Glutamatergic neuron (in vitro differentiated cells): ENCODE measurements around the gene SLC49A3. TPM values are rescaled to one million over a fixed set of nuclear protein-coding genes. Genes with fewer than 3 reads are reported as not detected.
A peak's percentile ranks its signal among the peaks of the same experiment; 100 is the strongest.

Experiments used
- DNase-seq: peaks from one replicate; pipeline ENCODE4 v3.0.0; 2022
- H3K27ac Mint-ChIP-seq: one replicate; pipeline ENCODE4 v1.8.0; 2020; ENCODE audit warnings: mild to moderate bottlenecking, mixed read lengths, inconsistent platforms; ENCODE audit not compliant: unreplicated experiment
- H3K27me3 Mint-ChIP-seq: one replicate; pipeline ENCODE4 v1.8.0; 2020; ENCODE audit warnings: mild to moderate bottlenecking, moderate library complexity, mixed read lengths, inconsistent platforms; ENCODE audit not compliant: unreplicated experiment
- H3K36me3 Mint-ChIP-seq: one replicate; pipeline ENCODE4 v1.8.0; 2020; ENCODE audit warnings: mild to moderate bottlenecking, mixed read lengths, inconsistent platforms; ENCODE audit not compliant: unreplicated experiment
- H3K4me1 Mint-ChIP-seq: one replicate; pipeline ENCODE4 v1.8.0; 2020; ENCODE audit warnings: mild to moderate bottlenecking, low read depth, mixed read lengths, inconsistent platforms; ENCODE audit not compliant: unreplicated experiment
- H3K4me3 Mint-ChIP-seq: one replicate; pipeline ENCODE4 v1.8.0; 2020; ENCODE audit warnings: mild to moderate bottlenecking, mixed read lengths, inconsistent platforms; ENCODE audit not compliant: unreplicated experiment
- H3K9me3 Mint-ChIP-seq: one replicate; pipeline ENCODE4 v1.8.0; 2020; ENCODE audit warnings: mild to moderate bottlenecking, moderate library complexity, mixed read lengths, inconsistent platforms; ENCODE audit not compliant: unreplicated experiment
- total RNA-seq: library from RNA; stranded (reverse); fragmentation: NEBNext Ultra II Directional; extraction: Animal tissue kit (Norgen Biotek cat#: 25700); gene quantifications from one replicate; pipeline ENCODE4 v1.2.1, GENCODE V29; 2021; ENCODE audit not compliant: unreplicated experiment
- TF ChIP-seq, protein P1 (sequence below): fragments of 200-600 bp; sonication (generic); IDR thresholded peaks from one replicate; pipeline ENCODE4 v1.5.0; 2021; ENCODE audit not compliant: partially characterized antibody, unreplicated experiment

Gene SLC49A3
- total RNA-seq, 1 donor from 2014 or later = not detected

DNA sequence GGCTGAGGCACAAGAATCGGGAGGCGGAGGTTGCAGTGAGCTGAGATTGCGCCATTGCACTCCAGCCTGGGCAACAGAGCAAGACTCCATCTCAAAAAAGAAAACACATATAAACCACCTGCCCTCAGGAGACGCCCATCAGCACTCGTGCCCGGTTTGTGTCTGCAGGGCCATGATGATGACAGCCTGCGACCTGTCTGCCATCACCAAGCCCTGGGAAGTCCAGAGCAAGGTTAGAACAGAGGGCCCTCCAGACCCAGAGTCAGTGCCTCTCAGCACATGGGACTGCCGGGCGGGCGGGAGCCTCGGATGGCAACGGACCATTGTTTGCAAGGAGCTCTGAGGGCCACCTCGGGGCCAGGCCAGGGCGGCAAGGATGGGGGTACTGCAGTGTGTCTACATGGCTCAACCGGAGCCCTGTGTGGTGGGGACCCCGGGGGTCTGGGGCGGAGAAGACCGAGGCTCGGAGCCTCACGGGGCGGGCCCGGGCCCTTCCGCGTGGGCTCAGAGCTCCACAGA, 24.2 kb downstream of the SLC49A3 start:
- Mint-ChIP-seq H3K4me1 (no peaks in the 10 kb centered on the region), H3K9me3 (peaks cover 4% of the 10 kb centered on the region), H3K4me3 (peak overlapping the region; percentile 59), H3K27me3 (peaks cover 12% of the 10 kb centered on the region), H3K27ac (no peak overlapping the region), H3K36me3 (peaks cover 6% of the 10 kb centered on the region)
- TF ChIP-seq, protein P1, sequence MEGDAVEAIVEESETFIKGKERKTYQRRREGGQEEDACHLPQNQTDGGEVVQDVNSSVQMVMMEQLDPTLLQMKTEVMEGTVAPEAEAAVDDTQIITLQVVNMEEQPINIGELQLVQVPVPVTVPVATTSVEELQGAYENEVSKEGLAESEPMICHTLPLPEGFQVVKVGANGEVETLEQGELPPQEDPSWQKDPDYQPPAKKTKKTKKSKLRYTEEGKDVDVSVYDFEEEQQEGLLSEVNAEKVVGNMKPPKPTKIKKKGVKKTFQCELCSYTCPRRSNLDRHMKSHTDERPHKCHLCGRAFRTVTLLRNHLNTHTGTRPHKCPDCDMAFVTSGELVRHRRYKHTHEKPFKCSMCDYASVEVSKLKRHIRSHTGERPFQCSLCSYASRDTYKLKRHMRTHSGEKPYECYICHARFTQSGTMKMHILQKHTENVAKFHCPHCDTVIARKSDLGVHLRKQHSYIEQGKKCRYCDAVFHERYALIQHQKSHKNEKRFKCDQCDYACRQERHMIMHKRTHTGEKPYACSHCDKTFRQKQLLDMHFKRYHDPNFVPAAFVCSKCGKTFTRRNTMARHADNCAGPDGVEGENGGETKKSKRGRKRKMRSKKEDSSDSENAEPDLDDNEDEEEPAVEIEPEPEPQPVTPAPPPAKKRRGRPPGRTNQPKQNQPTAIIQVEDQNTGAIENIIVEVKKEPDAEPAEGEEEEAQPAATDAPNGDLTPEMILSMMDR = no peak
- peak; percentile 14 for DNase-seq

DNA sequence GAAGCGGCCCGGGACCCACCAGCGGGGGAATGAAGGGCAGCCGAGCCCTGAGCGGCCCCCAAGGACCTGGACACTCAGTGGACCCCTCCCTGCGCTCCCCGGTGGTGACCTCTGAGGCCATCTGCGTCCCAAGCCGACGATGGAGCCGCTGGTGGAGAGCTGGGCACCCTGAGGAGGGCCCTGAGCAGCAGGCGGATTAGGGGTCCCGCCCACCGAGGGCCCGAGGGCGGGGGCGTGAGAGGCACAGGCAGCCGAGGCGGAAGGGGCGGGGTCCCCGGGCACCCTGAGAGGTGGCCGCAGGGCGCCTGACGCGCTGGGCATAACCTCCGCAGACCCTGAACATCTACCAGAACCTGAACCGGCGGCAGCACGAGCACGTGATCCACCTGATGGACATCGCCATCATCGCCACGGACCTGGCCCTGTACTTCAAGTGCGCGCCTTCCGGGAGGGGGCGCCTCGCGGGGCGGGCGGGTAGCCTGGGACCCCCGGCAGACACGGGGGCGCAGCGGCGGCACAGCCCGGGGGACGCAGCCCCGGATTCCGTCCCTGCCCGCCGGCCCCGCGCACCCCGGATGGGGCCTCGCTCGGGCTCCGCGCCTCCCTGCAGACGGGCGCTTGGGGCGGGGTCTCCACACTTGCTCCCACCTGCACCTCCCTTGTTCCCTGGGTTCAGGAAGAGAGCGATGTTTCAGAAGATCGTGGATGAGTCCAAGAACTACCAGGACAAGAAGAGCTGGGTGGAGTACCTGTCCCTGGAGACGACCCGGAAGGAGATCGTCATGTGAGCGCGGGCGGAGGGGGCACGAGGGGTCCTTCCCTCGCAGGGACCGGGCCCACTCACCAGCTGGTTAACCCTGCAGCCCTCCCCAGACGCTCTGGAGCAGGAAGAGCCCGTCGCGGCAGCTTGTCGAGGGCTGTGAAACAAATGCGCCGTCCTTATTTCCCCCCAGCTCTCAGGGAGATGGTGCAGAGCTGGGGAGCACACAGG, 25.2 kb downstream of the SLC49A3 start:
- Mint-ChIP-seq H3K4me1 (no peaks in the 10 kb centered on the region), H3K36me3 (peaks cover 6% of the 10 kb centered on the region), H3K27ac (no peak overlapping the region), H3K4me3 (peak overlapping the region; percentile 83), H3K9me3 (peaks cover 4% of the 10 kb centered on the region), H3K27me3 (peaks cover 15% of the 10 kb centered on the region)
- TF ChIP-seq, protein P1 = peak; percentile 19
- peak; percentile 68 for DNase-seq

DNA sequence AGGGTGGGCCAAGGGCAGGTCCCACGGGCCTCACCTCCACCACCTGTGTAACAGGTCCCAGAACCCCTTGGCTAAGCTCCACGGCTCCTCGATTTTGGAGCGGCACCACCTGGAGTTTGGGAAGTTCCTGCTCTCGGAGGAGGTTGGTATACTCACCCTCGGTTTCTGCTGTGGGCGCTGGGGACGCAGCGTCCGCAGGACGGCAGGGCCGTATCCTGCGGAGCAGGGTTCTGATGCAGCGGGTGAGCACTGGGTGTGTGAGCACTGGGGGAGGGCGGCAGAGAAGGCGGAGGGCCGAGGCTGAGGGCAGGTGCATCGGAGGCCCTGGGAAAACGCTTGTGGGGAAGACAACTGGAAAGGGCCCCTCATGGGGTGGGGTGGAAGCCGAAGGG, 25.9 kb downstream of the SLC49A3 start:
- H3K9me3 Mint-ChIP-seq = peaks cover 4% of the 10 kb centered on the region
- TF ChIP-seq, protein P1 = no peak
- peaks cover 15% of the 10 kb centered on the region for H3K27me3 Mint-ChIP-seq
- no peaks in the 10 kb centered on the region for H3K4me1 Mint-ChIP-seq
- peak overlapping the region; percentile 69 for H3K4me3 Mint-ChIP-seq
- H3K36me3 Mint-ChIP-seq = peaks cover 6% of the 10 kb centered on the region
- DNase-seq = peak; percentile 14
- H3K27ac Mint-ChIP-seq = no peak overlapping the region

DNA sequence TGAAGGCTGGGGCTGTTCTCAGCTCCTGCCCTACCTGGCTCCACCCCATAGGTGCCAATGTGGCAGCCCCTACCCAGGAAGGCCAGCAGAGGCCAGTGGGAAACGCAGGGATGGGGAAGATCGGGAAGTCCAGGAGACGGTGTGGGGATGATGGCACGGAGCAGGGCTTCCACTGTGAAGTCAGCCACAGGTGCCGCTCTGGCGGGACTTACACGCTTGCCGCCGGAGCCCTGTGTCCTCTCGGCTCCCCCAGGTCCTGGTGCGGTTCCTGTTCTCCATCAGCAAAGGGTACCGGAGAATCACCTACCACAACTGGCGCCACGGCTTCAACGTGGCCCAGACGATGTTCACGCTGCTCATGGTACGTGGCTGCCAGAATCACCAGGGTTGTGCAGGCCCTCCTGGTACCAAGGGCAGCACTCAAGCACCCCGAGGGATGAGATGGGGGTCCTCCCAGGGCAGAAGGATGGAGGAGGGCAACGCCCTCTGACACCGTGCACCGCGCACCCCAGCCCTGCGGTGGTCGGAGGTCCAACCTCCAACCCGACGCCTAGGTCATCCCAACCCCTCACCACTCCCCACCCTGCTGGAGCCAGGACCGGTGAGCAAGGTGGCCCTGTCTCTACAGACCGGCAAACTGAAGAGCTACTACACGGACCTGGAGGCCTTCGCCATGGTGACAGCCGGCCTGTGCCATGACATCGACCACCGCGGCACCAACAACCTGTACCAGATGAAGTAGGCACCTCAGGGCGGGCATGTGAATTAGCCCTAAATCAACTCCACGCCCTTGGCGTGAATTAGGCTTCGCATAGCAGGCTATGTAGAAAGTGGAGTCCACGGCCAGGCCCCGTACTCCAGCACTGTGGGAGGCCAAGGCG, 26.8 kb downstream of the SLC49A3 start:
- H3K27me3 Mint-ChIP-seq = peaks cover 15% of the 10 kb centered on the region
- TF ChIP-seq, protein P1 = no peak
- no peak overlapping the region for H3K27ac Mint-ChIP-seq
- peaks cover 6% of the 10 kb centered on the region for H3K36me3 Mint-ChIP-seq
- DNase-seq = peak; percentile 8
- no peak overlapping the region for H3K4me3 Mint-ChIP-seq
- peaks cover 4% of the 10 kb centered on the region for H3K9me3 Mint-ChIP-seq
- no peaks in the 10 kb centered on the region for H3K4me1 Mint-ChIP-seq
